ENCODE measurements around the gene GNAS.

Gene GNAS

DNA sequence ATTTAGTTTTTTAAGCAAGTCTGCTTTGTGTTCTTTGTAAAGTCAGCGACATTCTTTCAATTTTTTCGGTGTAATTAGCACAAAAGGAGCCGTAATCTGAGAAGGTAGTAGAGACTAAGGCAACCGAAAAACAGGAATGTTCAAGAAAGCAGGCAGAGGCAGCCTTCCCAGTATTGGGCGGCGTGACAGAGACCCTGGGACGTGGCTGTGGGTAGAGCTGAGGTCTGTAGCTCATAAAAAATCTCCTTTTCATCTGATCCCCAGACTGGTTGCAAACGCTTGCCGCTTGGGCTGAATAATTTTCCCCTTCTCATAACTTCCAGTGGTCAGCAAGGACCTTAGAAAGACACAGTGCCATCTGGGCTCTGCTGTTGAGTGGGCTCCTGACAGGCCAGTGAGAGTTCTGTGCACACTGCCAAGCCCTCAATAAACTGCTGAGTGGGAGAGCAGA is 30.8 kb downstream of the GNAS start:
- no peak for DNase-seq

- no peak for DNase-seq
Observed at GRCh38 chr20:58884966-58885365, 32.5 kb downstream of the GNAS start.

DNA sequence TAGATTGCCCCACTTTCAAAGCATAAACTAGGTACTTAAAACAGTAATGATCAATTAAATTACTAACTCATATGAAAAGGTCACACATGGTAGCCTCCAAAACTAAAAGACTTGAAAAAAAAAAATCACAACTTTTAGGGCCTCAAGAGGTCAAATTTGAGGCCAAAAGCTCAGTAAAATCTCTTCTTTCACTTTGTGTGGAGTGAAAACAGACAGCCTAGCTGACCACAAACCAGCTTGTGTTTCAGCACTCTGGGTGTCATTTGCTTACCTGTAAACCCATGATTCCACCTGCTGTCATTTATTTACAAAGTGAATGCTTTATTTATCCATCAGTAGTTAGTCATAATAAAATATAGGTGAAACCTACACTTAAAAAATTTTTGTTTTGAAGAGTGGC is 34.0 kb downstream of the GNAS start:
- no peak for DNase-seq

DNA sequence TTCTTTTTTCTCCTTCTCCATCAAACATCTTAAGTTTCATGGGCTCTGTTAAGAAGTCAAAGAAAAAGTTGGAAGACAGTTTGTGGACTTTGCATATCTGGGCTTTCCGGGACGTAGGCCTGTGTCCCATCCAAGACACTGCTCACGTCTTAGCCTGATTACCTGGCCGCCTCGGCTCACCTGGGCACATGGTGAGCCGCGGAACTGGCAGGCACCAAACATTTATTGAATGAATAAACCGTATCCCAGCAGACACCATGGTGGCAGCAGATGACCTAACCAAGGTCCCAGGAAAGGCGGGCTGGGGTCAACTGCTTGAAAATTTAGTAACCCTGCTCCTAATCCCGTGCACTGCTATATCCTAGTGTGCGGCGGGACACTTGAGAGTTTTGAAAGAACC is 35.6 kb downstream of the GNAS start:
- DNase-seq = no peak

DNA sequence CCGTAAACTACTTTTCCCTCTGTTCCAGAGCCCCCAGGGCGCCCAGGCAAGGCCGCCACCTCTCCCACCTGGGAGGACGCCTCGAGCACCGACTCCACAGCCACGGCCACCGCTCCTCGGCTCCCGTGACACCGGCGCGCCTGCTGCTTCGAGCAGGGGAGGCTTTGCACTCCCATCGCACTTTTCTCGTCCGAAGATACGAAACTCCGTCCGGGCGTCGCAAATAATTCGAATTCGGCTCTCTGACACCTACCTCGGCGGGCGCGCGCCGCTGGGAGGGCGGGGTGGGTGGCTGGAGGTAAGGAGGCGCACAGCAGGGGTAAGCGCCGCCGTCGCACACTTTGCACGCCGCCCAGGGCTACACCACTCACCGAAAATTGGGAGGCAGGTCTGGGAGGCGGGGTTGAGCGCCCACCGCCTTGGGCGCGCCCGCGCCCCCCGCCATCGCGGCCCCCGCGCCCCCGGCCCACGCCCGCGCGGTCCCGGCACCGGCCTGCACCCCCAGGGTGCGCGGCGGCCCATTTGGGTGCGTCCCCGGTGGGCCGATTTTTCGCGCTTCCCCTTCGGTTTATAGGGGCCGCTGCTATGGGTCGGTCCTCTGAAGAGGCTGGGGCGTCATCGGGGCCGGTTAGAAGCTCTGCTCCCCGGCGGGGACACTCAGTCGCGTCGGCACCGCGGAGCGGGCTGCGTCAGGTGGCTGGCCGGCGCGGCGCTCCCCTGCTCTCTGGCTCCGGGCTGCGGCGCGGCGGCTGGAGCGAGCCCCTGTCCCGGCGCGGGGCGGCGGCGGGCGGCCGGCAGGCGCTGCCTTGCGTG is 36.2 kb downstream of the GNAS start:
- peak; percentile 65 to 87 (median 79) for DNase-seq

DNA sequence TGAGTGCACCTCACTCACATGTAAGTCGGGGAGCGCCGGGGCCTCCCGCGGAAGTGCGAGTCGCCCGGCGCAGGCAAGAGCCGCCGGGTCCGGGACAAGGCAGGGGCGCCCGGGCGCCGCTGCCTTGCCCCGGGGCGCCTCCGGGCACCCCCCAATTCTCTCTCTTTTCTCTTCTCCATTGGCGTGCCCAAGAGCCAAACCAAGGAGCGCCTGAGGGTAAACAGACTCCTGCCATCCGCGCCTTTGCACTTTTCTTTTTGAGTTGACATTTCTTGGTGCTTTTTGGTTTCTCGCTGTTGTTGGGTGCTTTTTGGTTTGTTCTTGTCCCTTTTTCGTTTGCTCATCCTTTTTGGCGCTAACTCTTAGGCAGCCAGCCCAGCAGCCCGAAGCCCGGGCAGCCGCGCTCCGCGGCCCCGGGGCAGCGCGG is 36.8 kb downstream of the GNAS start:
- no peak for DNase-seq

- peak in 2 of 5 donors; percentile 19 to 43 for DNase-seq
Observed at GRCh38 chr20:58889798-58890517, 37.4 kb downstream of the GNAS start.

GRCh38 chr20:58890518-58891085 is 38.1 kb downstream of the GNAS start:
- peak in 4 of 5 donors; percentile 51 to 69 (median 56) for DNase-seq

GRCh38 chr20:58891086-58891717 is 38.7 kb downstream of the GNAS start:
- DNase-seq = peak; percentile 68 to 80 (median 71)

DNA sequence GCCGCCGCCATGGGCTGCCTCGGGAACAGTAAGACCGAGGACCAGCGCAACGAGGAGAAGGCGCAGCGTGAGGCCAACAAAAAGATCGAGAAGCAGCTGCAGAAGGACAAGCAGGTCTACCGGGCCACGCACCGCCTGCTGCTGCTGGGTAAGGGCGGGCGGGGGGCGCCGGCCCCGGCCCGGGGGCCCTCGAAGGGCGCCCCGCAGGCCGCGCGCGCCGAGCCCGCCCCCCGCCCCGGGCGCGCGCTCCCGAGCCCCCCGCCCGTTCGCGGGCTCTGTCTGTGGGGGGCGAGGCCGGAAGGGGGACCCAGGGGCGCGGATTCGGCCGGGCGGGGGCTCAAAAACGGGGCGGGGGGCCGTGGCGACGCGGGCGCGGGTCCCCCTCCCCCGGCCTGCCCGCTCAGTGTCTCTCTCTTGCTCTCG is 39.2 kb downstream of the GNAS start:
- DNase-seq = peak in 2 of 5 donors; percentile 28 to 42

DNA sequence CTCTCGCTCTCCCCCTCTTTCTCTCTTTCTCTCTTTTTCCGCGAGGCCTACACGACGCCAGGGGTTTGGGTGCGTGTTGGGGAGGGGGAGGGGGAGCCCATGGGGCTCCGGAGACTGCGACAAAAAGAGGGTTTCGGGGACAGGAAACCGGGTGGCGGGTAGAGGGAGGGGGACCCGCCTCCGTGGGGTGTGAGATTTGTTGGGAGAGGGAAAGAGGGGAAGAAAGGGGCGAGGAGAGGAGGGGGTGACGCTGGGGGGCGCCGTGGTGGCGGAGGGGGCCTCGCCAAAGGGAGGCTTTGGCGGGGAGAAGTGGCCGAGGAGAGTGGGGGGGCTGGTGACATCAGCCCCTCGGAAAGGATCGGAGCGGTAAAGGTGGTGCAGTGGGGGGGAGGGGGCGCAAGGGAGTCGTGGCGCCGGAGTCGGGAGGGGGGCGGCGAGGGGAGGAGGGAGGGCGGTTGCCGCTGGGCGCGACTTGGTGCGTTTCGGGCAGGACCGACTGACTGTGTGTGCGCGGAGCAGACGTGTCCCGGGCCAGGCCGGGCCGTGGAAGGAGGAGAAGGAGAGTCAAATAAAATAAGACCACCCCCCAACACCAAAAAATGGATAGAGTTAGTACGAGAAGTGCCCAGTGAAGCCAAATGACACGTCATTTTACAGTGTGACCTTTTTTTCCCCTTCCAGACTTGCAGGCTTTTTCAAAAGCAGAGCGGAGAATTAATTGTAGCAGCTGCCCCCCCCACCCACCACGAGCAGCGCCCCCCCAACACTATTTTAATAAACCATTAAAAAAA is 39.8 kb downstream of the GNAS start:
- DNase-seq = peak; percentile 57 to 79 (median 68)

GRCh38 chr20:58892932-58893224 is 40.4 kb downstream of the GNAS start:
- DNase-seq = no peak

DNA sequence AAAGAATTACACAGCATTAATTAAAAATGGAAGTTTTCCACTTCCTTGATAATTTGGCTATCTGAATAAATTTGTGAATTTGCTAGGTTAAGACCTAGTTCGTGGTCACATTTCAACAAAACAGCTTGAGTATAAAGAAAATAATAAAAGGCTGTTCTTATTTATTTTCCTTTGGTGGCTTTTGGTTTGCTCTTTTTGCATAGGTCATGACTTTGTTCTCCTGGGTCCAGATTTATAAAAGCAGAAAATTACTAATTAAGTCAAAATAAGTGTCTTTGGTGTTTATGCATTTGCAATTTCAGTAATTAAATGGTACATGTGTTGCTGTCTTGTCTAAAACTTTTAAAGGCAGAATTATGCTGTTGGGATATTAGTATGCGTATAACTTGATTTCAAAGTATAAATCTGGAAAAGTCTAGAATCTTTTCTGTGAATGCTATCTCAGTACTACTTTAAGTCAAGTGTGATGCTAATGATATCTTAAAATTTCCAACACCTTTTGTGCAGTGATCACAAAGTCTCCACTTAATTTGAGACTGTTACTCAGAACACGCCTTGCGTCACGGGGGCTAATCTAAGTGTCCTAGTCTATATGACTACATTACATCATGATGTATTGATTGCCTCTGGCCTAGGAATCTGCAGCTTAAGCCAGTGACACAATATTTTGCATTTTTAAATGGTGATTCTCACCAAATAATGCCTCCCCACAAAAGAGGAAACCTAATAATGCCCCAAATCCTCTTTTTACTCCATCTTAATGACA is 41.0 kb downstream of the GNAS start:
- peak in 1 of 5 donors; percentile 54 for DNase-seq

DNA sequence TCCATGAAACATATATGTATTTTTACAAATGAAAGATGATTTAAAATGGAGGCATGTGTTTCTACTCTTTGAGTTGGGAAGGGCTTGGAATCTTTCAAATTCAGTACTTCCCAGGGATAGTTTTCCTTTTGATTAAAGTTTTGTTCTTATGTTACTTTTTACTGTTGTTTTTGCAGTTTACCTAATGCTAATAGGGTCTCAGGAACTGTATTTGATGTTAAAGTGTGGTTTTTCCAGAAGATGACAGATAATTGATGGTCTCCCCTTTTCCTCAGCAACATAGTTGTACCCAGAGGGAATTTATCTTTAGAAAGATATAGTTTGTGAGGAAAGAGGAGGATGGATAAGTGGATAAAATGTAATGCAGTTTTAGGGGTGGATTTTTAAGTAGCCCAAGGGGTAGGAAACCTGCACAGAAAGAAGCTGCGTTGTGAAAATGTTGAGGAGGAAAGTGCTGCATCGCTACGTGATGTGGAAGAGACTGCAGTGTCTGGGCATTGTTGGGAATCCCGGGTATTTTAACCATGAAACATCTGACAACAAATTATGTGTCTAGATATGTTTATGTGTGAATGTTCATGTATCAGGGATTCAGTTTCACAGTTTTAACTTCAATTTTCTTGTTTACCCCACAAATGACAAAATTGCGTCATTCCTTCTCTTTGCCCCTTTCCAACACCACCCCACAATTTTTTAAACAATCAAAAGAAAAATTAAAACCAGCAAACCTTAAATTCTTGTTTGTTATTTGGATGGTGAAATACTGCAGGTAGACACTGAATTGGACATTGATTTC is 42.3 kb downstream of the GNAS start:
- no peak for DNase-seq

DNA sequence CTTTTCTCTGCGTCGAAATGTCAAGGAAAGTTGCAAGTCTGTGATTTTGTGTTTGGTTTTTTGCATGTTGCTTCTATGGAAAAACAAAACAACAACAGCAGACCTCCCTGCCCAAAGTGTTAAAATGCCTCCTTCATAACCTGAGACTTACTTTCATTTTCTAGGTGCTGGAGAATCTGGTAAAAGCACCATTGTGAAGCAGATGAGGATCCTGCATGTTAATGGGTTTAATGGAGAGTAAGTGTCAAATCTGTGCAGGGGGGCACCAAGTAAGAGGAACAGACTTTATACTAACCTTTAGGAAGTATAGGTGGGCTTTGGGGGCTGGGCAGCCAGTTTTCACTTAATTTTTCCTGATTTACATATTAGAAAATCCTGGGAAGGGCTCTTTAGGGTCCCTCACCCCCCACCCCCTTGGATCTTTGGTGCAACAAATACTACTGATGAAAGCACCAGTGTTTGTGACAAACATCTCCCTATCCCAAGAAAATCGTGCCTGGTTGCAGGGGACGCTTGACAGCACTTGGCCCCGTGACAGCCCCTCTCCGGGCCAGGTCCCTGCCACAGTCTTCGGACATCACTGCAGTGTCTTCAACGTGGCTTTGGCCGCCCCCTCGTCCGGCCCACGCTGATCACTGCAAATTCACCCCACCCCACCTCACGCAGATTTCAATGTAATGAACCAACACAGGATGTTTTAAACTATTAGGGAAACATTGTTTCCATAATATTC is 43.1 kb downstream of the GNAS start:
- DNase-seq = no peak

- no peak for DNase-seq
Observed at GRCh38 chr20:58896820-58897219, 44.3 kb downstream of the GNAS start.

DNA sequence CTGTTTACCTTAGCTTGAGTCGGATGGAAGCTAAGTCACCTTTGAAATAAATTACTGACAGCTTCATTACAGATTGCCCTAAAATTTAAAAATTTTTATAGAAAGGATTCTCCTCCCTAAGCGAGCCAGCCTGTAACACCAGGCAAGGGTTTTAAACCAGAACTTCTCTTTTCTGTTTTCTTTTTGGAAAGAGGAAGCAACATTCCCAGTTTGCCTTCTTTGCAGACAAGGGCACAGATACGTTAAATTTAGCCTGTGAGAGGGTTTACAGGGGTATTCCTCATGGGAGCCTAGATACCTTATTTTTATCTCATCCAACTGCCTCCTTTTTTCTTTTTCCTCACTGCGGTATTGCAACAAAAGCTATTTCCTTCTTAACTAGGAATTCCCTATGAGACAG is 45.0 kb downstream of the GNAS start:
- DNase-seq = no peak

GRCh38 chr20:58898629-58899408 is 46.3 kb downstream of the GNAS start:
- no peak for DNase-seq

- no peak for DNase-seq
Observed at GRCh38 chr20:58899512-58899911, 47.0 kb downstream of the GNAS start.

All from T-helper 1 cell (primary cell).